NCI-H2227 treated with DMSO at 0.1 percent for 48 hours (cell line): Measurements from ENCODE around the gene PNPLA7.

ENCODE experiments used
- DNase-seq: peaks from one replicate; lab custom pipeline; 2025; lab: John Stamatoyannopoulos, UW

Gene PNPLA7

DNA sequence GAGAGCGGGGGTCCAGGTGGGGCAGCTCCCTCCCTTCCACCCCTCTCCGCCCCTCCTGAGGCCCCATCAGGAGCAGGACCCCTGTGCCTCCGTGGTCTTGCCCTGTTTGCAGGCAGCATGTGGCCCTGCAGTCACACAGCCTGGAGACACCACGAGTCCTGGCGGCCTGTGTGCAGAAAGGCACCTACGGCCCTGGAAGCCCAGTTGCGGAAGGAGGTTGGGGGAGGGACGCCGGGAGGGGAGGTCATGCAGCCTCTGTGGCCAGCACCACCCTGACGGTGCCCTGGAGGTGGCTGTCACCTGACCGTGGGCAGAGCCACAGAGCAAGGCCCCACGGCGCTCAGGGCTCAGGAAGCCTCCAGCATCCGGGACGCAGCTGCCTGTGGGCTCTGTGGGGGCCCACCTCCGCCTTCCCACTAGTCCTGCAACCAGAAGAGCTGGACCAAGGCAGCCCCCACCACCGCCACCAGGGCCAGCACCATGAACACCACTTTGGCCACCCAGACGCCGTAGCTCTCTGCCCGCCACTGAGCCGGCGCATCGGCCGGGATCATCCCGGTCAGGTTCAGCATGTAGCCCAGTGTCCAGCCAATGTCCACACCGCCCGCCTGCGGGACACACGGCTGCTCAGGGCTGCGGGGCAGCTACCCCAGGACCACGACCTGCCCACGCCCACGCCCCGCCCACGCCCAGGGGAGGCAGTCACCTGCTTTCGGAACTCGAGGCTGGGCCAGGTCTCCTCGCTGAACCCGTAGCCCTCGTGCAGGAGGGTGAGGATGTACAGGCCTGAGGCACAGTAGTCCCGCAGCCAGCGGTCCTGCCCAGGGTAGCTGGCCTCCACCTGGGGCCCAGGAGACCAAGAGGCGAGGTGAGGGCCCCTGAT is 115.5 kb downstream of the PNPLA7 start:
- no peak for DNase-seq

DNA sequence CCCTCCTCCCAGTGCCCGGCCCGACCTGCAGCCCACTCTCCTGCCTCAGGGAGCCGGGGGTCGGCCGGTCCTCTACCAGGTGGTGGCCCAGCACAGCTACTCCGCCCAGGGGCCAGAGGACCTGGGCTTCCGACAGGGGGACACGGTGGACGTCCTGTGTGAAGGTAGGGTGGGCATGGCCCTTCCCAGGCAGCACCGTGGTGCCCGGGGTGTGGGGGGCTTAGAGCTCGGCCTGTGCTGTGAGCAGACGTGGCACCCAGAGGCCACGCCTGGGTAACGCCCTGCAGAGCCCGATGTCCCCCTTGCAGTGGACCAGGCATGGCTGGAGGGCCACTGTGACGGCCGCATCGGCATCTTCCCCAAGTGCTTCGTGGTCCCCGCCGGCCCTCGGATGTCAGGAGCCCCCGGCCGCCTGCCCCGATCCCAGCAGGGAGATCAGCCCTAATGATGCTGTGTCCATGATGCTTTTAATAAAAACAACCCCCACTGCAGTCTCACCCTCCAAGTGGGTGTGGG is 116.2 kb downstream of the PNPLA7 start:
- no peak for DNase-seq

DNA sequence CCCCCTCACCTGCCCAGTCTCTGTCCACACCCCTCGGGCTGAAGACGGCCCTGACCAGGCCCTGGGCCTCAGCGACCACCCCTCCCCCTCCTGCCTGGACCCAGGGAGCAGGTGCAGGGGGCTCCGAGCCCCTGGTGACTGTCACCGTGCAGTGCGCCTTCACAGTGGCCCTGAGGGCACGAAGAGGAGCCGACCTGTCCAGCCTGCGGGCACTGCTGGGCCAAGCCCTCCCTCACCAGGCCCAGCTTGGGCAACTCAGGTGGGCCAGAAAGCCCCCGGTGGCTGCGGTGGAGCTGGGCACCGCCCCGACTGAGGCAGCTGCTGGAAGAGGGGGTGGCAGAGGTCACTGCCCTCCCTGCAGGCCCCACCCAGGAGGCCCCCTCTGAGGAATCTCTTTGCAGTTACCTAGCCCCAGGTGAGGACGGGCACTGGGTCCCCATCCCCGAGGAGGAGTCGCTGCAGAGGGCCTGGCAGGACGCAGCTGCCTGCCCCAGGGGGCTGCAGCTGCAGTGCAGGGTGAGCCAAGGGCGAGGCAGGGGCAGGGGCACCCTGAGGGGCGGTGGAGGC is 116.8 kb downstream of the PNPLA7 start:
- no peak for DNase-seq

DNA sequence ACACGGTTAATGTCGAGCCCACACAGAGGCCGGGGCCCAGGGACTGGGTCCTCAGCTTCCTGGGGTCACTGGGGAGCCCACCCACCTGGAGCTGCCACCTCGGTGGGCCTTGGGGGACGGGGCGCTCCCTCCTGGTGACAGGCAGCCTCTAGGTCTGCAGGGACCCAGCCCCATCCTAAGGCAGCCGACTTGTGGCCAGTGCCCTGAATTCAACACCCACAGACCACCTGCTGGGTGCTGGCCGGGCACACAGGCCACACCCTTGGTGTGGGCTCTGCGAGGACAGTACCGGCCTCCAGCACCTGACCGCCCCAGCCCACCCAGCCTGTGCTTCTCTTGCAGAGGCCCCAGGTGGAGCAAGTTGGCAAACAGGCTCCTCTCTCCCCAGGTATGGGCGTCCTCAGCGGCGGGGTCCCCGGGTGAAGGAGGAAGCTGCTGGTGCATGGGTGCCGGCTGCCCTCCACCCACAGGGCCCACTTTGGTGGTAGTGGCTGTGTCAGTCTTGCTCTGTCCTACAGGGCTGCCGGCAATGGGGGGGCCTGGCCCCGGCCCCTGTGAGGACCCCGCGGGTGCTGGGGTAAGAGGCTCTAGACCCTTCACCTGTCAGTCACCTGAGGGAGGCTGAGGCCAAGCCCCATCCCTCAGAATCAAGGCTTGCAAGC is 117.4 kb downstream of the PNPLA7 start:
- no peak for DNase-seq

DNA sequence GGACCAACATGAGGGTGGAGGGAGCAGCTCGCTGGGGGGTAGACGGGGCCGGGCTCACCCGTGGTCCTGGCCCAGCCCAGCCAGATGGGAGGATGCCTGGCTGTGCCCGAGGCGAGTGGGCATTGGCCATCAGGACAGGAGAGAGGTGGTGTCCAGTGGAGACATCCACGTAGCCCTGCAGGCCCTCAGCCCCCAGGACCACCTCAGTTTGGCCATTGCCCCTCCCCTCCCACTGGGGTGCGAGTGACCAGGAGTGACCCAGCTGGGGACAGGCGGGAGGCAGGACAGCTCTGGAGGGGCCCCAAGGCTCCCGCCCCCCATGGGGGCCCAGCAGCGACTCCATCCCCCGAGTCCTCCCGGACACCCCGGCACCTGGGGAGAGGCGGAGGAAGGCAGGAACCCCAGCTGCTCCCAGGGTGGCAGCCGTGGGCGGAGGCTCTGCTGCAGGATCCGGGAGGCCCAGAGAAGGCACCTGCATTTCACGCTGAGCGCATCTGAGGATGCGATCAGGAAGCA is 118.7 kb downstream of the PNPLA7 start:
- DNase-seq = no peak

DNA sequence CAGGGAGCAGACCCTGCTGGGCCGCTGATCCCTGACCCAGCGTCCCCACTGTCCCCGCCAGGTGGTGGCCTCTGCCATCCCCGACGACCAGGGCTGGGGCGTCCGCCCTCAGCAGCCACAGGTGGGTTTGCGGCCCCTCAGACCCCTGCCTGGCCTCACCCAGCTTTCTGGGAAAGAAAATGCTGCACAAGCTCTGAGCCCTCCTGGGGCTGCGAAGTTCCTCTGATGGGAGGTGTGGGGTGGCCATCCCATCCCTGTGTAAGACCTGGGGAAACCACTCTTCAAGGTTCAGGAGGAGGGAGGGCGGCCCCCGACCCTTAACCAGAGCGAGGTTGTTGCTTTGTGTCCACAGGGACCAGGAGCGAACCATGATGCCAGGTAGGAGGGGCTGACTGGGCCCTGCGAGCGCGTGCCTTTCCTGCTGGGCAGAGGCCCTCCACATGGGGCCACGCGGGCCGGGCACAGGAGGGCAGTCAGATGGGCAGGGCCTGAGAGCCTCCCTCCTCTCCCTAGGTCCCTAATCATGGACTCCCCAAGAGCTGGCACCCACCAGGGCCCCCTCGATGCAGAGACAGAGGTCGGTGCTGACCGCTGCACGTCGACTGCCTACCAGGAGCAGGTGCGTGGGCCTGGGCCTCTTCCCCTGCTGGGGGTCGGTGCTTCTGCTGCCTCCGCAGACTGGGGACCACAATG is 119.3 kb downstream of the PNPLA7 start:
- DNase-seq = no peak

DNA sequence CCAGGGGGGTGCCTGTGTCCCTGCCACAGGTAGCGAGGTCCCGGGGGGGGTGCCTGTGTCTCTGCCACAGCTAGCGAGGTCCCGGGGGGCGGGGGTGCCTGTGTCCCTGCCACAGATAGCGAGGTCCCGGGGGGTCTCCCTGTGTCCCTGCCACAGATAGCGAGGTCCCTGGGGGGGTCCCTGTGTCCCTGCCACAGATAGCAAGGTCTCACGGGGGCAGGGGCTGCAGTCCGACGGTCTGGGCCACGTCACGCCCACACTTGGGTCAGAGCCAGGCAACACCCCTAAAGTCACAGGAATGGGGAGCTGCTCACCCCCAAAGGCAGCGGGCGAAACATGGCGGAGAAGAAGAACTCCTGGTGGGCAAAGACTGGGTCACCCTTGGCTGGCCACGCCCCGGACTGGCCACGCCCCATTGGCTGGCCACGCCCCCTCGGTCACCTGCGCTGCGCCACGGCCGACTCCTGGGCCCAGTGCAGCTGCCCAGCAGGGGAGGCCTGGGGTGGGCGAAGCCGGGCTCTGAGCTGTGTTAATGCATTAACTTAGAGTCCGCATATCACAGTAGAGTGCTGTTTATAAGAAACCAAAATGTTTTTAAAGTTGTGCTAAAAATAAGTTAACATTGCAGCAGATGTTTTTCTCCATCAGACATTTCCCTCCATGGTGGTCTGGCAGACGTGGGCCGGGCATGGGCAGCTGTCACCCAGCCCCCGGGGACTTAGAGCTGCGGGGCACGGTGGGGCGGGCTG is 120.1 kb downstream of the PNPLA7 start:
- no peak for DNase-seq

DNA sequence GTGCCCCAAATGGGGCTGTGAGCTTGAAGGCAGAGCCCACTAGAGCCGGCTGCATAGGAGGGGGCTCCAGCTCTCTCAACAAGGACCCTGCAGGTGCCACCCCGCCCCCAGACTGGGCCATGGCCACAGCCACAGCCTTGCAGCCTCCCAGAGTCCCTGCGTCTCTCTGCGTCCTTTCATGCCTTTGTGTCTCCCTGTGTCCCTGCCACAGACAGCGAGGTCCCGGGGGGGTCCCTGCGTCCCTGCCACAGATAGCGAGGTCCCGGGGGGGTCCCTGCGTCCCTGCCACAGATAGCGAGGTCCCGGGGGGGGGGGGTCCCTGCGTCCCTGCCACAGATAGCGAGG is 120.7 kb downstream of the PNPLA7 start:
- DNase-seq = no peak

DNA sequence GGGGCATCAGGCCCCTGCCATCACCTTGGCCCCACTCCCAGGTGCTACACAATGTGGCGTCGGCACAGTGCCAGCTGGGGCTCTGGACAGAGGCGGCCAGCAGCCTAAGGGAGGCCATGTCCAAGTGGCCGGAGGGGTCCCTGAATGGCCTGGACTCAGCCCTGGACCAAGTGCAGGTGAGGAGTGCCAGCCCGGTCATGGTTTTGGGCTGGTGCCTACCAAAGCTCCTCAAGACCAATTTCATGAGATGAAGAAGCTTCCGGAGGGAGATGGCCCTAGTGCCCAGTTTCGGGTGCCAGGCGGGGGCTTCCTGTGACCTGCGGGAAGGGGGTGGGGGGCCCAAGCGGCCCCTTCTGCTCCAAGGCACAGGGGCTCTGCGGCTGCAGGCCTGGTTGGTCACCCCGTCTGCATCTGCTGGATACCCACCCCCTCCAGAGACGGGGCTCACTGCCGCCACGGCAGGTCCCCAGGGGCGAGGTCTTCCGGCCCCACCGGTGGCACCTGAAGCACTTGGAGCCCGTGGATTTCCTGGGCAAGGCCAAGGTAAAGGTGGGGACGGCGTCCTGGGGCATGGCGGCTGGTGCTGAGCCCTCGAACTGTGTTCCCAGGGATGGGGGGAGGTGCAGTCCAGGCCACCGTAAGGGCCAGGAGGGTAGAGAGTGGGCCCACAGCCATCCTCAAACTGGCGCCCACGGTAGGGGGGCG is 121.2 kb downstream of the PNPLA7 start:
- no peak for DNase-seq

DNA sequence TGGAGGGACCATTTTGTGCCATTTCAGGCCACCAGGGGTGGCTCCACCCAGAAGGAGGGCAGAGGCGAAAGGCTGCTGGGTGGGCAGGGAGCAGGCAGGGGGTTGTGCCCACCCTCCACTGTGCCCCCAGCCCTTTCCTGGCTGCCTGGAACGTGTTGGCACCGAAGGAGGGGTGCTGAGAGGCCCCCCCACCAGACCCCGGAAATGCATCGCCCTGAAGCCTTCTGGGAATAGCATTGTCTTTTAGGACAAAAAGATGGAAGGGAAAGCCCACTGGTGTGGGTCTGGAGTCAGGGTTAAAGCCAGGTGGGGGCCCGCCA is 121.9 kb downstream of the PNPLA7 start:
- no peak for DNase-seq

DNA sequence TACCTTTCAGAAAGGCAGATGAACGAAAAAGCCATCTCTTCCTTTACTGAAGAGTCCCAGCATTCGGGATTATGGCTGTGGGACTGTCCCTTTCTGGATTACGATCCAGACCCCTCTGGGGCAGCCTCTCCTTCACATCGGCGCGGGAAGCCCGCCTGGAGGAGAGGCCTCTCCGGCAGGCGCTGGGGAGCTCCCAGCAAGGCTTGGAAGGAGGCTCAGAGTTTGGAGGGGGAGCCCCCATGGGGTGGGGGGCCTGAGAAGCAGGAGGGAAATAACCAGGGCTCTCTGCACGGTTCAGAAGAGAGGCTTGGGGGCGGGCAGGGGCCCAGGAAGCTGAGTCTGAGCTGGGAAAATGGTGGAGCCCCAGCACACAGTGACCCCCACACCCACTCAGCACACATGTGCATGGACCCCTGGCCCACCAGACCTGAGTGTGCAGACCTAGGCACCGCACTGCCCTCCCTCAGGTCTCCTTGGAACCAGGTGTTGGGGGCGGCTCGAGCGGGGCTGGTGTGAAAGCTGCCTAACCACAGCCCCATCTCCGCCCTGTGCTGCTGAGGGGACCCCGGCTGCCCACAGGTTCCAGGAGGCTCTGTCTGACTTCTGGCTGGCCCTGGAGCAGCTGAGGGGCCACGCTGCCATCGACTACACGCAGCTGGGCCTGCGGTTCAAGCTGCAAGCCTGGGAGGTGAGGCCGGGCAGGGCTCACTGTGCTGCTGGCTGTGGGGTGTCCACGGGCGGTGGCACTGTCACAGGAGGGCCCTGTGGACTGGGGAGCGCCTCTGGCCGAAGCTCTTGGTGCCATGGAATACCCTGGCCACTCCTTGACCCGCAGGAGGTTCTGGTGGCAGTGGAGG is 122.5 kb downstream of the PNPLA7 start:
- no peak for DNase-seq

DNA sequence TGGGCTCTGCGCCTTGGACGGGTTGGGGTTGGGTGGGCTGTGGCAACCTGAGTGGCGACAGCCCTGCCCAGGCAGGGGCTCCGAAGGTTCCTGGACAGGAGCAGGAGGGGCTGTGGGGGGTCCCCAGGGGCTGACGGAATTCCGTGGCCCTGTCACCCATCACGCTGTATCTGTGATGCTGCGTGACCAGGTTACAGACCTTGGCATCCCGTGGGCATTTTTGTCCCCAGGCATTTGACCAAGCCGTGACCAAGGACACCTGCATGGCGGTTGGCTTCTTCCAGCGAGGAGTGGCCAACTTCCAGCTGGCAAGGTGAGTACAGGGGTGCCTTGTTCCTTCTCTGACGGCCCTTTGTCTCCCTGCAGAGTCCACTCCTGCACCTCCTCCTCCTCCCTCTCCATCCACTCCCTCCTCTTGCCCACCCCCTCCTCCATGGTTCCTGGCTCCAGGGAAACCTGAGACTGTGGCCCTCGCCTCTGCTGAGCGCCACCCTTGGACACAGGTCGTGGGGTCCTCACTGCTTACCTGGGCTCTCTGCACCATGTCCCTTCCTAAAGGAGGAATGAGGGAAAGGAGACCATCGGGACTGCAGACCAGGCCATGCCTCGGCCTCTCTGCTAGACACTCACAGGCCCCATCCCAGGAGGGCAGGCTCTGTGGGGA is 124.1 kb downstream of the PNPLA7 start:
- no peak for DNase-seq

DNA sequence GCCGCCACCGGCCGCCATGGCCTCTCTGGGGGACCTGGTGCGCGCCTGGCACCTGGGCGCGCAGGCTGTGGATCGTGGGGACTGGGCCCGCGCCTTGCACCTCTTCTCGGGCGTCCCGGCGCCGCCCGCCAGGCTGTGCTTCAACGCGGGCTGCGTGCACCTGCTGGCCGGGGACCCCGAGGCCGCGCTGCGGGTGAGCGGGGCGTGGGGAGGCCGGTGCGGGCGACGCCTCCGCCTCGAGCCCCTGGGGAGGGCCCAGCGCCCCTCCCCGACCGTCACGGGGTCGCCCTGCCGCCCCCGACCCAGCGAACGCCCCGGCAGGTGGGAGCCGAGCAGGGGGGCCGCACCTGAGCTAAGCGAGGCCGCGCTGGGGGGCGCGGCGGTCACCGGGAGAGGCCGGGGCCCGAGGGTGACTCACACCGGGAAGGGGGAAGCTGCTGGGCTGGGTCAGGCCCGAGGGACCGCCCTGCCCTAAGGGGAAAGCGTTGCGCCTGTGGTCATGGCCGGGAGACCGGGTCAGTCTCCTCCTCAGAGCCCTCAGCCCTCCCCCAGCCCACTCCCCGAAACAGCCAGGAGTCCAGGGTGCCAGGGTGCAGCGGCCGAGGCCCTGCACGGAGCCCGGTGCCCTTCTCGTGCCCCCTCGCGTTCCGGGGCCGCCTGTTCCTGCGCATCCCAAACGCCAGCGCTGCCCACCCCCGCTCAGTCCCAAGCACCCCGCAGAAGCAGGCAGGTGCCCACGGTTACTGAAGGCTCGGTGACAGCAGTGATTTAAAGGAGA is 126.5 kb downstream of the PNPLA7 start:
- DNase-seq = no peak

DNA sequence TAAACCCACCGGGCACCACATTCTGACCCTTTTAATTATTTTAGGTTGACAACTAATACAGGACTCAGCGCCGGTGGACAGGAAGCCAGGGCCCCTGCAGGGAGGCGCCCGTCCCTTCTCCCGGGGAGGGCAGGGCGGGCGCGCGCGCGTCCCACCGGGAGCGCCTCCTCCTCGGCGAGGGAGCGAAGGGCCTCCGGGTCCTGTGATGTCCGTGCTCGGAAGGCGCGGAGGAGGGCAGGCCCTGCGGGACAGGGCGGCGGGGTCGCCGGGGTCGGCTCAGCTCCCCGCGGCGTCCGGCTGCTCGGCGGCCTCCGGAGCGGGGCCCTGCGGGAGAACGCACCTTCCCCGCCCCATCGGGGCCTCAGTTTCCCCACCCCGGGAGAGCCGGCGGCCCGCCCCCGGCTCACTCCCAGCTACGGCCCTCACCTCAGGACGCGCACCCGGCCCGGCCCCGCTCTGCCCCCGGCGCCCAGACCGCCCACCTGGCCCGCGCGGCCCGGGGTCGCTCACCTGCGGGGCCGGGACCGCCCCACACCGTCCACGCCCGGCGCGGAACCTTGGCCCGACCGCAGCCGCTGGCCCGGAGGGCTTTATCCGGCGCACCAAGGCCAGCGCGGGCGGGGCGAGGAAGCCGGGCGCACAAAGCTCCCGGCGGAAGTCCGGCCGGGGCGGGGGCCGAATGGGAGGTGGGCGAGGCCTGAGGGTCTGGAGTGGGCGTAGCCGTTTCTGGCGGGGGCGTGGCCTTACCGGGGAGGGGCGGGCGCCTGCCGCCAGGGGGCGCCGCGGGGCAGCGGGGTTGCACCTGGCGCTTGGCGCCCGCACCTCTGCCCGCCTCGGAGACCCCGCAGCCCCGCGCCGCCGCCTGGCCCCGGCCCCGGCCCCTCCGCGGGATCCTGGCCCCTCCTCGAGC is 127.3 kb downstream of the PNPLA7 start, which contains the start of the genes EXD3 and NOXA1:
Gene EXD3 (minus strand): TSS at position 559 of the 910 bp plus-strand sequence. CDS start 27,805 bp downstream, outside the sequence.
Gene NOXA1 (plus strand): TSS at position 790 of the 910 bp plus-strand sequence. CDS start 137 bp downstream, outside the sequence.
- DNase-seq = peak; percentile 81

DNA sequence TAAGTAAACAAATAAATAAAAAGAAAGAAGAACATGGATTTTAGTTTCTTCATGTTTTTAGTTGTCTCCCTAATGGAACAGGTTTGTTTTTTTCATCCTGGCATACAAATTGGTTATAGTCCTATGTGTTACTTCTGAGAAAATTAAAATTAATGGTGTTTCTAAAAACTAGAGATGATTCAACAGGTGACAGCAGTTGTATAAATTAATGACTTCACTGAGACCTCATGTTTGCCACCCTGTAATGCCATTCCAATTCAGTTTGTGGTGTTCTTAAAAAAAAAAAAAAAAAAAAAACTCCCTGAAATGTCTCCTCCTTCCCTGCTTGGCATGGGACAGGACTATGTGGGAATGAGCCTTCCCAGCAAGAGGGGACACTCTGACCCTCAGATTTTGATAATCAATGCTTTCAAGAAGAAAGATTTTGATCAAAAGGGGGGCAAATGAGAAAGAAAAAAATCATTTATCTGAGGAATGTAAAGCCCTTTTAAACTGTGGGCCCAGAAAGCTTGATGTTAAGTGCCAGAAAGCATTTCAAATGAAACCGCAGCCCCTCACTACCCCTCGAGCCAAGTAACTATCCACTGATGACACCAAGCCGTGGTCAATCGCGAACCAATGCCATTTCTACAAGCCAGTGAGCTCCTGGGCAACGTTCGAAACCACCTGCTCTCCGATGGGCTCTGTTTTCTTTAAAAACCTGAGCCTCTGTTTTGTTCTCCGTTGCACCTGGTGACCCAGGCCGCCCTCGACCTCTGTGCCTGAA is 128.2 kb downstream of the PNPLA7 start:
- DNase-seq = no peak
